GDM1 (cell line): ENCODE data around the gene ZNF598.
"Not testable (repeated sequence)": the region's sequence is repeated elsewhere in the genome, so short reads cannot be mapped to it uniquely, and the experiment has no call there.

Experiments
- DNase-seq: peaks from one replicate; lab custom pipeline; 2025; lab: John Stamatoyannopoulos, UW

Gene ZNF598

DNA sequence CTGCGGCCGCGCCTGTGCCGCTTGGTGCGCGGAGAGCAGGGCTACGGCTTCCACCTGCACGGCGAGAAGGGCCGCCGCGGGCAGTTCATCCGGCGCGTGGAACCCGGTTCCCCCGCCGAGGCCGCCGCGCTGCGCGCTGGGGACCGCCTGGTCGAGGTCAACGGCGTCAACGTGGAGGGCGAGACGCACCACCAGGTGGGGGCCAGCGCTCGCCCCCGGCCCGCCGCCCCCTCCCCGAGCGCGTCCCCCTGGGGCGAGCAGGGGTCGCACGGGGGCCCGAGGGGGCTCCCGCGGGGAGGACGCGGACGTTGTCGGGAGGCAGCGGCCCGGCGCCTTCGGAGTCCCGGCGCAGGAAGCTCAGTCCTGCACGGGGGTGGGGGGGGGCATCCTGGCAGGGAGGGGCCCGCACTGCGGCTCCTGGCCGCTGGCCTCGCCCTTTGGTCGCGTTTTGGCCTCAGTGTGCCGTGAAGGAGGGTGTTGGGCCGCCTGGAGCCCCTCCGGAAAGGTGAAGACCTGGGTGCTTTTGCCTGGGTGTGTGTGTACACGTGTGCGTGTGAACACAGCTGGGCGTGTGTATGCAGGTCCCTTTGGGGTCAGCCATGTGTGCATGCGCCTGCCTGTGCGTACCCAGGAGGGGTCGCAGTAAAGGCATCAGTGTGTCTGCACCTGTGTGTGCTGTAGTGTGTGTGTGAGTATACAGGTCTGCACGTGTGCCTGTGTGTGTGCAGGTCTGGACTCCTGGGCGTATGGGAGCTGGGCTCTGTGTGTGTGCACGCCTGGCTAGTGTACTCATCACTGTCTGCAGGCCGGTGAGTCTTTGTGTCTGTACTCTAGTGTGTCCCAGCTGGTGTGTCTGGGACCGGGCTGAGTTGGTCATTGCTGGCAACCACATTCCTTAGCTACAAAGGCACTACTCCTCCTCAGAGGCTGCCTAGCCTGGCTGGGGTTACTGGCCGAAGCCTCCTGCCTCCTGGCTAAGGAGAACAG is 17.7 kb upstream of the ZNF598 start:
- DNase-seq: no peak

DNA sequence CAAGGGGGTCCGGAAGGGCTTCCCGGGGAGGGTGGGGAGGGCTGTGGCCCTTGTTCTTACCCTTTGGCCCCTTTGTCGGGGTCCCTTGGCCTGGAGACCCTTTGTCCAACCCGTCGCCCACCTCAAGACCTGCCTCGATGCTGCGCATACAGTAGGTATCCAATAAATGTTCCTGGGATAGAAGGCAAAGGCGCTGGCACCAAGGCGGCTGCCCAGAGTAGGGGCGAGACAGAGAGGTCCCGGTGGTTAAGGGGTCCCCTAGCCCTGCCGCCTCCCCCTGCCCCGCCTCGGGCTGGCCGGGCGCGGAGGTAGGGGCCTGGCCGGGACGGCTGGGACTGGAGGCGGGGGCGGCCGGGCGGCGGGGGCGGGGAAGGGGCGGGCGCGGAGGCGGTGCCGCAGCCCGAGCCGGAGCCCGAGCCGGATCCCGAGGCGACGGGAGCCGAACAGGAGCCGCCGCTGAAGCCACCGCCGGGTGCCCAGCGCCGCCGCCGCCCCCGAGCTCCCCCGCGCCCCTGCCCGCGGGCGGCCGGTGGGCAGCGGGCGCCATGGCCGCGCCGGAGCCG is 16.9 kb upstream of the ZNF598 start, which contains the start of gene NHERF2:
Gene NHERF2, plus strand, starts transcription at position 442 of the 563 bp plus-strand sequence. Its CDS starts 104 bp downstream, at position 546.
- DNase-seq: no peak

DNA sequence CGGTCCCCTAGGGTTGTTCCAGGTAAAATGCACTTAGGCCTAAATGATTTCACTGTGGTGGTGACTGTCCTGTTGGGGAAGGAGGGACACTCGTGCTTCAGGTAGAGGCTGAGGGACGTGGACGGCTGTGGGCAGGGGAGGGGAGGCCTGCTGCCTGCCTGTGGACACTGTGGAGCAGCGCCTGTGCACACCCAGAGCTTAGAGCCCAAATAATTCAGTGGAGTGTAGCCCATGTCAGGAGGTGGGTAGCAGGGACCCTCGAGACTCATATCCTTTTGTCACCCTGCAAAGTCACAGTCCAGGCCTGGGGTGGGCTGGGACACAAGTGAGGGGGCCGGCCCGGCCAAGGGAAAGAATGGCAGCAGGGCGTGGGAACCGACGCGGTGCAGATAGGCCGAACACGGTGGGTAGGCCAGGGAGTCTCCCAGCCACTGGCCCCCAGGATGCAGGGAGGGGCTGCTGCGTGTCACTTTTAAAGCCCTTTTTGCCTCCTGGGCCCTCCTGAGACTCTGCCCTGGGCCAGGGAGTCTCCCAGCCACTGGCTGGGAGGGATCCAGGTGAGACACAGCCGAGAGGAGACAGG is 16.3 kb upstream of the ZNF598 start:
- DNase-seq: no peak

DNA sequence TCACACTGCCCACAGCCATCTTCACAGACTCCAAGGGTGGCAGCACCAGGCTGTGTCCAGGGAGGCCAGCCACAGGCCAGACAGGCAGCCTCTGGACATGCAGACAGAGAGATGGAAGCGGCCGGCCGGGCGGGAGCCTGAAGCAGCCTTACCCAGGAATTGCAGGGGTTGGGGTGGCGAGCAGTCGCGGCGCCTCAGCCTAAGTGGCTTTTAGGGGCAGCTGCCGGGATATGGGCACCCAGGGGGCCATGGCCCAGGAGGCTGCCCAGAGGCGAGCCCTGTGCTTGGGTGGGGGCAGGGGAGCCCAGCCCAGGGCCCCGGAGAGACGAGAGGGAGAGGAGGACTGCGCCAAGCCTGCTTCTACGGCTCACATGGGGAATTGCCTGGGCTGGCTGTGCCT is 15.6 kb upstream of the ZNF598 start:
- DNase-seq: no peak

DNA sequence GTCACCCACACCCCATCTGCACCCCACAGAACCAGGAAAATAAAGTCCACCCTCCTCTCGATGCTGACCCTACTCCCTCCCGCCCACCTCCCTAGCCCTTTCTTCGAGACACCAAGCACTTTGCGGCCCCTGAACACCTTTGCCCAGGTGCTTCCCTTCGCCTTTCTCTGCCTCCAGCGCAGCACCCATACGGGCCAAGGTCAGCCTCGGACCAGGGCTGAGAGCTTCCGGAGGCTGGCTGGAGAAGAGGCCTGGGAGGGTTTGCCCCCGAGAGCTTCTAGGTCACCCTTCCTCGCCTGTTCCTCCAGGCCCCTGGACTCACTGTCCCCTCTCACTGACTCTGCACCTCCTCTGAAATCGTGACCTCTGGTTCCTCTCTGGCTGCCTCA is 14.4 kb upstream of the ZNF598 start:
- no peak for DNase-seq

DNA sequence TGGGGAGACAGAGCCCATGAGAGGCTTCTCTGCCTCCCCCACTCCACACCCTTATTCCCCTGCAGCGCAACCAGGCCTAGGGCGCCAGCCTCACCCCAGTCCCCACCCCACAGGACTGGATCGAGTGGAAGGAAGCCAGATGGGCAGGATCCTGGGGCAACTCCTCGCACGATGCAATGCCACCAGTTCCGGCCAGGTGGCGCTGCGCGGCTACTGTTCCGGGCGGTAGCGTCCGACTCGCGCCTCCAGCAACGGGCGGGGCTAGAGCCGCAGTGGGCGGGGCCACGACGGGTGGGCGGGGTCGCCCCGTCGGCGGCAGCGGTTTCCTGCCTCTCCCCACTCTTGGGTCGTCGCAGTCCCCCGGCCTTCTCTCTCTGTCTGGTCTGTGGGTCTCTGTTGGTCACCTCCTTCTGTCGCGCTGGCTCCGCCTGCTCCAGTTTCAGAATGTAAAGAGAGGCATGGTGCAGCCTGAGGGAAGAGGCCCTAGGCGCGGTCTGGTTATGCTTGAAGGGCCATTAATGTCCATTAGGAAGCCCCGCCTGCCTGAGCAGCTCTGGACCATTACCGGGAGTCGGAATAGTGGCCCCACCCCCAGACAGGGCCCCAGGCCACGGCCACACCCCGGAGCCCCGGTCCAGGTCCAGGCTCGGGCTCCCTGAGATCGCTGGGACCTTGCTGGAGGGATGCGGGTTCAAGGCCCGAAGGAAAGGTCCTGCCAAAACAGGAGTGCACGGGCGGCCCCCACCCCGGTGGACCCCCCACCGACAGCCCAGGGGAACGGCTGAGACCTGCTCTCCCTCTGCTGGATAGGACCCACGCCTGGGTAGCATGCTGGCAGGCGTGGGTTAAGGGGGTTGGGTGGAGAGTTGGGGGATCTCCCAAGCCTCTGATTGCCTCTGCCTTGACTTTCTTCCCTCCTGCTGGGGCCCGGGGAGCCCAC is 13.7 kb upstream of the ZNF598 start:
- peak; percentile 90 for DNase-seq

DNA sequence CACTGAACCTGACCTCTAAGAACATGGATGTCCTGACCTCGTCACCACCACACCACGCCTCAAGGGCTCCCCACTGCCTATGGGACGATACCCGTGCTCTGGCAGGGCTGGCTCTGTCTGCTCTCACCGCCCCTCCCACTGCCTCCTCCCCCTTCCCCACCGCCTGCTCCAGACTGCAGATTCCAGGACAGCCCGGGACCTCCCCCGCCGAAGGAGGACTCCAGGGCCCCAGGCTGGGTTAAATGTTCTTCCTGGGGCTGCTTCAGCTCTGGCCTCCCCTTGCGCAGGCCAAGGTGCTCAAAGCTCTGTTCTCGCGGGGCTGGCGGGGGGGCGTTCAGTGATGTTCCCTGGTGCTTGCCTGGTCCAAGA is 13.1 kb upstream of the ZNF598 start:
- no peak for DNase-seq

DNA sequence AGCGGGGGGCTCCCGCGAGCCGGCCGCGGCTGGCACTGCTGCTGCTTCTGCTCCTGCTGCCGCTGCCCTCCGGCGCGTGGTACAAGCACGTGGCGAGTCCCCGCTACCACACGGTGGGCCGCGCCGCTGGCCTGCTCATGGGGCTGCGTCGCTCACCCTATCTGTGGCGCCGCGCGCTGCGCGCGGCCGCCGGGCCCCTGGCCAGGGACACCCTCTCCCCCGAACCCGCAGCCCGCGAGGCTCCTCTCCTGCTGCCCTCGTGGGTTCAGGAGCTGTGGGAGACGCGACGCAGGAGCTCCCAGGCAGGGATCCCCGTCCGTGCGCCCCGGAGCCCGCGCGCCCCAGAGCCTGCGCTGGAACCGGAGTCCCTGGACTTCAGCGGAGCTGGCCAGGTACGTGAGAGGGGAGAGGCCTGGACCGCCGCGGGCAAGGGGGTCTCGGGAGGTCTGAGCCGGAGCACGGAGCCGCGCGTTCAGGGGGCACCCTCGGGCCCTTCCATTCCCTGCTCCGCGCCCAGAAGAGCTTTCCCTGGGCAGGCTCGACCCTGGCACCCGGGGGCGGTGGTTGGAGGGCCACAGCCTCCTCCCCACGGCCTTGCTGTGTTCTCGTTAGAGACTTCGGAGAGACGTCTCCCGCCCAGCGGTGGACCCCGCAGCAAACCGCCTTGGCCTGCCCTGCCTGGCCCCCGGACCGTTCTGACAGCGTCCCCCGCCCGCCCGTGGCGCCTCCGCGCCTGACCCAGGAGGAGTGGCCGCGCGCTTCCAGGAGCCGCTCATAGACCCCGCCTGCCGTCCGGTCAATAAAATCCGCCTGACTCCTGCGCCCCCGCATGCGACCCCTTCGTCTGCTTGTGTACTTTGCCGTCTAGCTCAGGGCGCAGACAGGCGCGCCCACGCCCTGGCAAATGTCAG is 10.6 kb upstream of the ZNF598 start:
- no peak for DNase-seq

DNA sequence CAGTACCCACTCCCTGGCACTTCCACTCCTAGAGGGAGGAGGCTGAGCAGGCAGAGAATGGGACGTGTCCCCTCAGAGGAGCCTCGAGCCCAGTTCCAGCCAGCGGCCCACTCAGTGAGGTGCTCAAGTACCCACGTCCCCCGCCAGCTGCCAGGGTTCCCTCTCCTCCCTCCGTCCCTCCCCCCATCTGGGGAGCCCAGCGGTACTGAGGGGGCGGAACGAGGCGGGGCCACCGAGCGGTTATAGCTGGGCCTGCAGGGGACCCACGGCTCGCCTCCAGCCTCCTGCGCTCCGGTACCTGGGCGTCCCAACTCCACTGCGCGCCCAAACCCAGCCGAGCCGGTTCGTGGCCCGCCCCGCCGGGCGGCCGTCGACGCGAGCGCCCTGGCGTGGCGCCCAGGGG is 9.9 kb upstream of the ZNF598 start, which contains the start of gene NPW:
Gene NPW, plus strand, starts transcription at position 268 of the 403 bp plus-strand sequence.
- no peak for DNase-seq

DNA sequence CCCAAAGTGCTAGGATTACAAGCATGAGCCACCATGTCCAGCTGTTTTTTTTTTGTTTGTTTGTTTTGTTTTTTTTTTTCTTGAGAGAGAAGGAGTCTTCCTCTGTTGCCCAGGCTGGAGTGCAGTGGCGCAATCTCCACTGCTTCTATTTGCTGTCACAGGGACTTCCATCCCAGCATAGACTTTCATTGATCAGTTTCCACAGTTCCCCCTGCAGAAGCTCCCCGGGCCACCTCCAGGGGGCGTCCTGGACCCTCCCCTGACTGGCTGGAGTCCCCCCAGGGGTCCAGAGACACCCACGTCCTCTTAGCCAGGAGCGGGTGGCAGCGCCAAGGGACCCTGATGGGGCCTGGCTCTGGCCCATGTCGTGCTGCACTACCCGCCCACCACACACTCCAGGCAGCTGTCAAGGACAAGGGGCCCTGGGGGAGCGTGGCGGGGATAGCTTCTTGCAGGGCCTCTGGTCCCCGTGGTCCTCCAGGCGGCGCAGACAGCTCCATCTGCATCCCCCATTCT is 6.8 kb upstream of the ZNF598 start:
- DNase-seq: no peak

DNA sequence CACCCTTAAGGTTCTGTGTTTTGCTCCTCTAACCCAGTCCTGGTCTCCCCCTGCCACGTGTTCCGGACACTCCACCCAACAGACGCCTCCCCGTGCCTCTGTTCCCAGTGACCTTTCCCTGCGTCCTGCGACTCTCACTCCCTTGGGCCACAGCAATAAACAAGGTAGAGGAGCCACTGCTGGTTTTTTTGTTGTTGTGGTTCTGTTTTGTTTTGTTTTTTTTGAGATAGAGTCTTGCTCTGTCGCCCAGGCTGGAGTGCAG is 6.3 kb upstream of the ZNF598 start:
- no peak for DNase-seq

DNA sequence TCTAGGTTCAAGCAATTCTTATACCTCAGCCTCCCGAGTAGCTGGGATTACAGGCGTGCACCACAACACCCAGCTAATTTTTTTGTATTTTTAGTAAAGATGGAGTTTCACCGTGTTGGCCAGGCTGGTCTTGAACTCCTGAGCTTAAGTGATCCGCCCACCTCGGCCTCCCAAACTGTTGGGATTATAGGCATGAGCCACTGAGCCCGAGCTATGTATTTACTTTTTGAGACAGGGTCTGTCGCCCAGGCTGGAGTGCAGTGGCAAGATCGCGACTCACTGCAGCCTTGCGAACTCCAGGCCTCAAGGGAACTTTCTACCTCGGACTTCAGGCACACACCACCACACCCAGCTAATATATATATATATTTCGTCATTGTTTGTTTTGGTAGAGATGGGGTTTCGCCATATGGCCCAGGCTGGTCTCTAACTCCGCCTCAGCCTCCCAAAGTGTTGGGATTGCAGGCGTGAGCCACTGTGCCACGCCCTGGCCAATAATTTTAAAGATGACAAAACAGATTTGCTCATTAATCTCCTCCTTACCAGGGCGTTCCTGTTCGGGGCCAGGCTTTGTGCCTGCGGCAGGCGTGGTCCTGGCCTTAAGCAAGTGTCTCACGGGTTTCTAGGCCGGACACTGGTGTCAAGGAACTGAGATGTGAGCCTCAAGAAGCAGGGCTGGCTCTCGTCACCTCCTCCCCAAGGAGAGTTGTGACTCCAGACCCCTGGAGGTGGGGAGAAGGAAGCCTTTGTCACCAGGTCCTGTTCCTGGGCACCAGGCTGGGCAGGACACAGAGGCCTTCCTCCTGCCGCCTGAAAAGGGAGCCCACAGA is 5.7 kb upstream of the ZNF598 start:
- DNase-seq: no peak

DNA sequence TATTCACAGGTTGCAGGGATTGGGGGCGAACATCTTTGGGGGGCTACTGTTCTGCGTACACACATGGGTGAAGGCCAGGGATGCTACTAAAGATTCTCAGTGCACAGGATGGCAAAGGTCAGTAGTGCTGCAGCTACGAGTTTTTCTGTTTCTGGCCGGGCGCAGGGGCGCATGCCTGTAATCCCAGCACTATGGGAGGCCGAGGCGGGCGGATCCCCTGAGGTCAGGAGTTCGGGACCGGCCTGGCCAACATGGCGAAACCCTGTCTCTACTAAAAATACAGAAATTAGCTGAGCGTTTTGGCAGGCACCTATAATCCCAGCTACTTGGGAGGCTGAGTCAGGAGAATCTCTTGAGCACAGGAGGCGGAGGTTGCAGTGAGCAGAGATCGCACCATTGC is 3.9 kb upstream of the ZNF598 start:
- DNase-seq: no peak

DNA sequence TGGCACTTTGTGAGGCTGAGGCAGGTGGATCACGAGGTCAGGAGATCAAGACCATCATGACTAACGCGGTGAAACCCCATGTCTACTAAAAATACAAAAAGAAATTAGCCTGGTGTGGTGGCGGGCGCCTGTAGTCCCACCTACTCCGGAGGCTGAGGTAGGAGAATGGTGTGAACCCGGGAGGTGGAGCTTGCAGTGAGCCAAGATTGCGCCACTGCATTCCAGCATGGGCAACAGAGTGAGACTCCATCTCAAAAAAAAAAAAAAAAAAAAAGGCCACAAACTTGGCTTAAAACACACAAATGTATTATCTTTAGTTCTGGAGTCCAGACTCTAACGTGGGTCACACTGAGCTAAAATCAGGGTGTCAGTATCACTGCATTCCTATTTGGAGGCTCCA is 2.1 kb upstream of the ZNF598 start:
- not testable (repeated sequence) for DNase-seq

DNA sequence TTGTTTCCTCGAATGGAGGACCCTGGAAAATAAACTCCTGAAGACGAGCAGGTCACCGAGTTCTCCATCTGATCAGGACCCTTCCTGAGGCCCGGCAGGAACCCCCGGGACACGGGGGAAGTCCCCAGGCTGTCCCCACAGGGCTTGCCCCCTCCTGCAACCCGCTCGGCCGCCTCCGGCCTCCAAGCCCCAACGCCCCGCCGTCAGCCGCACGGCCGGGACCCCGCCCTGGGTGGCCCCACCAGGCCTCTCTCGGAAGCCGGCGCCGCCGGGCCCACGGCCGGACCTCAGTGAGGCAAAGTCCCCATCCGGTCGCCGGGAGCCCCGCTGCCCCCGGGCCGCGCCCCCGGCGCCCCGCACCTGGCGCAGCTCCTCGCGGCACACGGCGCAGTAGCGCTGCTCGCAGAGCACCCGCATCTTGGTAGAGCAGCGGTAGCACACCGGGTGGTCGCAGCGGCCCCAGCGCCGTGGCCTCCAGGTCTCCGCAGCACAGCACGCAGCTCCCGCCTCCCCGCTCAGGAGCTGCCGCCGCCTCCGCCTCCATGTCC is 383 bp downstream of the ZNF598 start:
- DNase-seq: no peak

DNA sequence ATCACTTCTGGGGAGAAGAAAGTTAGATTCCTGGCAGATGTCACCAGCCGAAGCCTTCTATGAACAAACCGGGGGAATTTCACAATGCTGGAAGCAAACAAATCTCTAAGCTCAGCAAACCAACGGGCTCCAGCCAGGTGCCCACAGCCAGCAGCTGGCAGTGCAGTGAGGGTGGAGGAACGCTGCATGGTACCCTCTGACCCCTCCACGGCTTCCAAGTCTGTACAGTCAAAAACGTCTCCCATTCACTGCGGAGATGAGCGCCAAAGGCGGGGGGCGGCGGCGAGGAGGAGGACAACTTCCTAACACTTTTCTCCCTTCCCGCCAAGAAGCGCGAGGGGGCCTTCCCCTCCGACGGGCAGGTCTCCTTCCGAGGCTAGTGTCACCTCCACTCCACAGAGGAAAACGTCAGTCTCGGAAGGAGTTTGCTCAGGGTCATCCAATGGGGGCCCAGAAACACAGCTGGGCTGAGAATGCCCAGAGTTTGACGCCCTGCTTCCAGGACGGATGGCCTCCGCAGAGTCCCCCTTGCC is 924 bp downstream of the ZNF598 start:
- DNase-seq: no peak

DNA sequence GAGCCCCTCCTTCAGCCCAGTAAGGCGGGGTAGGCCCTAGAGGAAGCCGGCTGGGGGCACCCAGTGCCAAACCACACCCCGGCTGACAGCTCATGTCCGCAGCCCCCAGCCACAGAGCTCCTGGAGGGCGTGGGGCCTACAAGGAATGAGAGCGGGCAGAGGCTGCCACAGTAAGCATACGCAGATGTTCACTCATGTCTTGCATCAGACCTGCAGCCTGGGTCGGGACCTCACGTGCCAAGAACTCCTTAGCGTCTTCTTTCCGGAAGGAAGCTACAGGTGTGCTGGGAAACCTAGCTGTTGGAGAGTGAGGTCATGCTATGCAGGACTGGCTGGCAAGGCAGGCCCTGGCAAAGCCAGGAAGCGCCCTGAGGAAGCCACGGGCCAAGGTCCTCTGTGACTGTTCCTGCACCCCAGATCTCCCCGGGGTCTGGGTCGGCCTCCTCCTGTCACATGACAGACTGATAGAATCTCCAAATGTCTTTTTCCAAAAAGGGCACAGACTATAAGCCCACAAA is 1.6 kb downstream of the ZNF598 start:
- DNase-seq: no peak

DNA sequence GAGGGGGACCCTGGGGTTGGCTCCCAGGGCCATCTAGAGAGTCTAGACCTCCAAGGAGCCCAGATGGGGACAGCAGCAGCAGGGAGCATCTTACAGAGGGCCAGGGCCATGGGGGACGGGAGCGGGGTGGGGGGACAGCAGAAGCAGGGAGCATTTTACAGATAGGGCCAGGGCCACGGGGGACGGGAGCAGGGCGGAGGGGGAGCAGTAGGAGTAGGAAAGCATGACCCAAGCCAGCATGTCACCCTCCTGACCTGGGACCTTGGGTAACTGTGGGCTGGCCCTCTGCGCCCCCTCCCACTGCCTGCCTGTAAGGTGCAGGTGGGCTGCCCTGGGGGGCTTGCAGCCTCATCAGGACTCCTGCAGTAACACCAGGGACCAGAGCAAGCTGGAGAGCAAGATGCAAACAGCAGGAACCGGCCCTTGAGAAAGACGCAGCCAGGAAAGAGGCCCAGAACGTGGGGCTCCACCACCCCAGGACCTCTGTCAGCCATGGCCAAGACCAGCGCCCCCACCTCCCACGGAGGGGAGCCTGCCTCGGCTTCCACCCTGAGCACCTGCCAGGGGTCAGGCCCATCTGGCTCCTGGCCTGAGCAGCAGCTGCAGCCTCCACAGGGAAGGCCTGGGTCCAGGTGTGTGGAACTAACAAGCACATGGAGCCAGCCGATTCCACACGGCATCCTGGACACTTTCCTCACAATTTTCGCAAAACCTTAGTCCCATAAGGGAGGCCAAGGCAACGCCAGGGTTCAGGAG is 2.4 kb downstream of the ZNF598 start:
- no peak for DNase-seq
